ENCODE data around the gene CIB4. TPM values are rescaled to one million over a fixed set of nuclear protein-coding genes. Genes with fewer than 3 reads are reported as not detected.

The CIB4 gene
- total RNA-seq, 1 donor from 2014 or later, result not detected

DNA sequence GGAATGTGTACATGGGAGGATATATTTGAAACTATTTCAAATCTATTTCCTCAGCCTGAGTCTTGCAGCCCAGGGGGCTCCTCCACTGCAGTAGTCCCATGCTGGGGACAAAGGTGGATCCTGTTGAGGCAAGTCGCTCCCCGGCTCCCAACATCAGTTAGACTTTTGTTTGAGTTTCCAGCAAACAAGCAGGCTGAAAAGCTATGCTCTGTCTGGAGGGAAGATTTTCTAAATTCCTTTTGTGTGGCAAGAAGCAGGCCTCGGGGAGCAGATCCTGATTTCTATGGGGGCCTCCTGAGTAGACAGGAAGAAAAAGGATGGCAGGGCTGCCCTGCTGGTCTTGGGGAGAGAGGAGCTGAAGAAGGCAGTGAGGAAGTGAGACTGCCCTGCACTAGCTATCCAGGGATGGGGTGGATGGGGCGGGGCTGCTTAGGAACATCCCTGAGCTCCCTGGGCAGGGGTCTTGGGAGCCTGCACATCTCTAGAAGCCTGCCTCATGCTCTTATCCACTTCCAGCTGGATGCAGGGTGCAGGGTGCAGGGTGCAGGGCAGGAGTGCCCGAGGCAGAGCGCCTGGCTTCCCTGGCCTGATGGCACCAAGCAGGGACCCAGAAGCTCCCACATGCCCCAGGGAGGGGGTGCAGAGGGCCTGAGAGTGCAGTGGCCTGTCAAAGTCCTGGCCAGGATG is 6.0 kb upstream of the CIB4 start:
- no peak overlapping the region for H3K27ac Mint-ChIP-seq (ENCODE audit: unreplicated experiment)
- no peak for DNase-seq
- no peaks in the 10 kb centered on the region for H3K36me3 Mint-ChIP-seq (ENCODE audit: unreplicated experiment)
- H3K9me3 Mint-ChIP-seq (ENCODE audit: unreplicated experiment), result peaks cover 8% of the 10 kb centered on the region
- peaks cover 24% of the 10 kb centered on the region for H3K4me1 Mint-ChIP-seq (ENCODE audit: low read depth, unreplicated experiment)
- TF ChIP-seq, protein P1, sequence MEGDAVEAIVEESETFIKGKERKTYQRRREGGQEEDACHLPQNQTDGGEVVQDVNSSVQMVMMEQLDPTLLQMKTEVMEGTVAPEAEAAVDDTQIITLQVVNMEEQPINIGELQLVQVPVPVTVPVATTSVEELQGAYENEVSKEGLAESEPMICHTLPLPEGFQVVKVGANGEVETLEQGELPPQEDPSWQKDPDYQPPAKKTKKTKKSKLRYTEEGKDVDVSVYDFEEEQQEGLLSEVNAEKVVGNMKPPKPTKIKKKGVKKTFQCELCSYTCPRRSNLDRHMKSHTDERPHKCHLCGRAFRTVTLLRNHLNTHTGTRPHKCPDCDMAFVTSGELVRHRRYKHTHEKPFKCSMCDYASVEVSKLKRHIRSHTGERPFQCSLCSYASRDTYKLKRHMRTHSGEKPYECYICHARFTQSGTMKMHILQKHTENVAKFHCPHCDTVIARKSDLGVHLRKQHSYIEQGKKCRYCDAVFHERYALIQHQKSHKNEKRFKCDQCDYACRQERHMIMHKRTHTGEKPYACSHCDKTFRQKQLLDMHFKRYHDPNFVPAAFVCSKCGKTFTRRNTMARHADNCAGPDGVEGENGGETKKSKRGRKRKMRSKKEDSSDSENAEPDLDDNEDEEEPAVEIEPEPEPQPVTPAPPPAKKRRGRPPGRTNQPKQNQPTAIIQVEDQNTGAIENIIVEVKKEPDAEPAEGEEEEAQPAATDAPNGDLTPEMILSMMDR (IDR thresholded peaks at IDR 0.05; ENCODE audit: partially characterized antibody, unreplicated experiment), result no peak
- no peak overlapping the region for H3K4me3 Mint-ChIP-seq (ENCODE audit: unreplicated experiment)
- H3K27me3 Mint-ChIP-seq (ENCODE audit: unreplicated experiment), result peaks cover 10% of the 10 kb centered on the region

DNA sequence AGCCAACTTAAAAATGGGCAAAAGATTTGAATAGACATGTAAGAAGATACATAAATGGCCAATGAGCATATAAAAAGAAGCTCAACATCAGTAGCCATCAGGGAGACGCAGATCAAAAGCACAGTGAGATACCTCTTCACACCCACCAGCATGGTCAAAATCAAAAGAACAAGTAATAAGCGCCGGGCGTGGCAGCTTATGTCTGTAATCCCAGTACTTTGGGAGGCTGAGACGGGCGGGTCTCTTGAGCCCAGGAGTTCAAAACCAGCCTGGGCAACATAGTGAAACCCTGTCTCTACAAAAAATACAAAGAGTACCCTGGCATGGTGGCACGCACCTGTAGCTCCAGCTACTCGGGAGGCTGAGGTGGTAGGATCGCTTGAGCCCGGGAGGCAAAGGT is 4.6 kb upstream of the CIB4 start:
- no peak for DNase-seq
- TF ChIP-seq, protein P1 (IDR thresholded peaks at IDR 0.05; ENCODE audit: partially characterized antibody, unreplicated experiment), result no peak
- Mint-ChIP-seq H3K27me3 (ENCODE audit: unreplicated experiment) (peaks cover 11% of the 10 kb centered on the region), H3K4me1 (ENCODE audit: low read depth, unreplicated experiment) (peaks cover 22% of the 10 kb centered on the region), H3K9me3 (ENCODE audit: unreplicated experiment) (peaks cover 6% of the 10 kb centered on the region), H3K4me3 (ENCODE audit: unreplicated experiment) (no peak overlapping the region), H3K36me3 (ENCODE audit: unreplicated experiment) (no peaks in the 10 kb centered on the region), H3K27ac (ENCODE audit: unreplicated experiment) (no peak overlapping the region)

DNA sequence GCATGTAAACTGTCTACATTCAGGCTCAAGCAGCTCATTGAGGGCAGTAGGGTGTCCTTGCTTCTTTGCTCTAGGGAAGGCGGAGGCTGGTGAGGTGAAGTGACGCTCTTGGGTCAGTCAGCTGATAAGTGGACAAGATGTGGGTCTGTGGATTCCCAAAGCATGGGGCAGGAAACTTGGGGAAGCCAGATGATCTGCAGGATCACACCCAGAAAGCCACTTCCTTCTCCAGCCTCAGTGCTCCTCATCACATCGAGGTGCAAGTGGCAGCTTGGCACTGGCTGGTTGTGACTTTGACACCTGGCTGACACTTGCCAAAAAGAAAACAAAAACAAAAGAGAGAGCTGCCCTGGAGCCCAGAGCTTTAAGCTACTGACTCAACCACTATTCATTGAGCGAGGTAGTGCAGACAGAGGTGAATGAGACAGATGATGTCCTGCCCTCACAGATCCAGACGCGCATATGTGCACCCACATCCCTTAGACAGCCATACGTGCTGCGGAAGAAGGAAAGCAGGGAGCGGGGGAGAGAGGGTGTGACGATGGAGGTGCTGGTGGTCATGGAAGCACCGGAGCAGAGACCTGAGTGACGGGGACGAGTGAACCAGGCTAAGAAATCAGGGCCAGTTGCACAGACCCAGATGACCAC is 3.1 kb upstream of the CIB4 start:
- Mint-ChIP-seq H3K27ac (ENCODE audit: unreplicated experiment) (no peak overlapping the region), H3K4me1 (ENCODE audit: low read depth, unreplicated experiment) (peaks cover 22% of the 10 kb centered on the region), H3K27me3 (ENCODE audit: unreplicated experiment) (peaks cover 11% of the 10 kb centered on the region), H3K36me3 (ENCODE audit: unreplicated experiment) (no peaks in the 10 kb centered on the region), H3K4me3 (ENCODE audit: unreplicated experiment) (no peak overlapping the region), H3K9me3 (ENCODE audit: unreplicated experiment) (peaks cover 2% of the 10 kb centered on the region)
- TF ChIP-seq, protein P1 (IDR thresholded peaks at IDR 0.05; ENCODE audit: partially characterized antibody, unreplicated experiment), result no peak
- DNase-seq, result no peak

DNA sequence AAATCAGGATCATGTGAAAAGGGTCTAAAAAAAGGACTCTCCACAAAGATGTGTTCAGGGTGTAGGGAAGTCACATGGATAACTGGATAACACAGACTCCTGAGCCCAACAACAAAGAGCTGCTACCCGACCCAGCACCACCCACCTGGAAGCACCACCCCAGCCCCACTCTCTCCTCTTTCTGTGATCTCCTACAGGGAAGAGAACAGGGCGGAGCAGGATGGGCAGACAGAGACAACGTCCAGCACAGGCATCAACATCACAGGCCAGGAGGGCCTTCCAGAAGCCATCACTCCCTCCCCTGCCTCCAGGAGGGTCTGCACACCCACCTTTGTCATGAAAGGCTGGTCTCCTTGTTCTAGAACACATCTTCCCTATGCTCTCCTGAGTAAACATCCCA is 1.3 kb upstream of the CIB4 start:
- Mint-ChIP-seq H3K4me3 (ENCODE audit: unreplicated experiment) (no peak overlapping the region), H3K27ac (ENCODE audit: unreplicated experiment) (no peak overlapping the region), H3K36me3 (ENCODE audit: unreplicated experiment) (no peaks in the 10 kb centered on the region), H3K27me3 (ENCODE audit: unreplicated experiment) (peaks cover 9% of the 10 kb centered on the region), H3K9me3 (ENCODE audit: unreplicated experiment) (peaks cover 2% of the 10 kb centered on the region), H3K4me1 (ENCODE audit: low read depth, unreplicated experiment) (peaks cover 22% of the 10 kb centered on the region)
- DNase-seq, result no peak
- TF ChIP-seq, protein P1 (IDR thresholded peaks at IDR 0.05; ENCODE audit: partially characterized antibody, unreplicated experiment), result no peak

DNA sequence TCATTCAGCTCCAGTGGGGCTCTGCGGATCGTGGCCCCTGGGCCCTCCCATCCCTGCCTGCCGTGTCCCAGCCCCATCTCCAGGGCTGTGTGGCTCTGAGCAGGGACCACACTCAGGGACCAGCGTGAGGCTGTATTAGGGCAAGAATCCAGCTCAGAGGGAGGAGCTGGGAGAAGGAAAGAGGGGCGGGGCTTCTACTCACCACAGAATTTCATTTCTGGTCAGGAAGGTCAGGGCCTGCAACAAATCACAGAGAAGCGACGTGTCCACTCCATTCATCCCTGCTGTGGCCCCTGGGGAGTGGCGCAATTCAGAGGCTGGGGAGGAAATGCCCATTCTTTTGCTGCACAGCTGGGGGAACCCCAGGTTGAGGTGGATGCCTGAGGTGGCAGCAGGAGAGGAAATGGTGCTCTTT is 828 bp downstream of the CIB4 start:
- Mint-ChIP-seq H3K27me3 (ENCODE audit: unreplicated experiment) (peaks cover 9% of the 10 kb centered on the region), H3K9me3 (ENCODE audit: unreplicated experiment) (peaks cover 2% of the 10 kb centered on the region), H3K36me3 (ENCODE audit: unreplicated experiment) (no peaks in the 10 kb centered on the region), H3K27ac (ENCODE audit: unreplicated experiment) (no peak overlapping the region), H3K4me1 (ENCODE audit: low read depth, unreplicated experiment) (peaks cover 25% of the 10 kb centered on the region), H3K4me3 (ENCODE audit: unreplicated experiment) (no peak overlapping the region)
- DNase-seq, result no peak
- TF ChIP-seq, protein P1 (IDR thresholded peaks at IDR 0.05; ENCODE audit: partially characterized antibody, unreplicated experiment), result no peak
